Pons (tissue), 1 donor: ENCODE results near the gene ADAMTSL1.

Experiments
- DNase-seq: peaks from one replicate; pipeline ENCODE4 v3.0.0-alpha.2; 2016; ENCODE audit warnings: low spot score

The ADAMTSL1 gene

GRCh38 chr9:18941060-18941740 is 467.2 kb downstream of the ADAMTSL1 start:
- DNase-seq, result no peak

- no peak for DNase-seq
These were observed 468.8 kb downstream of the ADAMTSL1 start for GRCh38 chr9:18942801-18943200.

- no peak for DNase-seq
These were observed 474.0 kb downstream of the ADAMTSL1 start for GRCh38 chr9:18947892-18948339.

- DNase-seq, result no peak
These were observed 478.0 kb downstream of the ADAMTSL1 start for GRCh38 chr9:18951936-18952335.

- no peak for DNase-seq
These were observed 481.7 kb downstream of the ADAMTSL1 start for GRCh38 chr9:18955626-18956025.
